Bronchial epithelial cell (primary cell): Measurements from ENCODE around the gene ASB3. TPM values are rescaled to one million over a fixed set of nuclear protein-coding genes. Genes with fewer than 3 reads are reported as not detected.

Experiments
- DNase-seq: peaks from one replicate; pipeline ENCODE4 v3.0.0-alpha.2; 2010; ENCODE audit warnings: low read depth
- FAIRE-seq: peaks from 2 replicates; lab custom pipeline; 2011; peaks lifted over from hg19 to GRCh38; lab: Jason Lieb, UNC
- H3K27me3 ChIP-seq: 2 replicates; pipeline ENCODE4 v1.5.1; 2011; ENCODE audit warnings: low read length; ENCODE audit not compliant: control insufficient read depth, insufficient read depth
- H3K36me3 ChIP-seq: 2 replicates; pipeline ENCODE4 v1.5.1; 2011; ENCODE audit warnings: low read length; ENCODE audit not compliant: control insufficient read depth, insufficient read depth
- H3K4me3 ChIP-seq: 2 replicates; pipeline ENCODE4 v1.5.1; 2011; ENCODE audit warnings: mild to moderate bottlenecking, low read depth, low read length, control low read depth
- total RNA-seq: library from RNA; depleted of rRNA; stranded (reverse); fragments of >200 nt; gene quantifications from 2 replicates; pipeline ENCODE4 v1.2.1, GENCODE V29; 2014
- TF ChIP-seq, protein P1 (sequence below): IDR thresholded peaks from 2 replicates; pipeline ENCODE4 v1.5.1; 2011; ENCODE audit warnings: mild to moderate bottlenecking, moderate library complexity, low read length, control low read depth, inconsistent platforms; ENCODE audit not compliant: insufficient read depth, severe bottlenecking

ASB3 gene
- total RNA-seq, 1 donor from 2014 or later = 13.4 TPM

GRCh38 chr2:53655256-53655655 lies 131.5 kb downstream of the ASB3 start:
- no peaks in the 10 kb centered on the region for H3K36me3 ChIP-seq
- H3K4me3 ChIP-seq = no peak overlapping the region
- DNase-seq (no peak), FAIRE-seq (no peak)
- TF ChIP-seq, protein P1, sequence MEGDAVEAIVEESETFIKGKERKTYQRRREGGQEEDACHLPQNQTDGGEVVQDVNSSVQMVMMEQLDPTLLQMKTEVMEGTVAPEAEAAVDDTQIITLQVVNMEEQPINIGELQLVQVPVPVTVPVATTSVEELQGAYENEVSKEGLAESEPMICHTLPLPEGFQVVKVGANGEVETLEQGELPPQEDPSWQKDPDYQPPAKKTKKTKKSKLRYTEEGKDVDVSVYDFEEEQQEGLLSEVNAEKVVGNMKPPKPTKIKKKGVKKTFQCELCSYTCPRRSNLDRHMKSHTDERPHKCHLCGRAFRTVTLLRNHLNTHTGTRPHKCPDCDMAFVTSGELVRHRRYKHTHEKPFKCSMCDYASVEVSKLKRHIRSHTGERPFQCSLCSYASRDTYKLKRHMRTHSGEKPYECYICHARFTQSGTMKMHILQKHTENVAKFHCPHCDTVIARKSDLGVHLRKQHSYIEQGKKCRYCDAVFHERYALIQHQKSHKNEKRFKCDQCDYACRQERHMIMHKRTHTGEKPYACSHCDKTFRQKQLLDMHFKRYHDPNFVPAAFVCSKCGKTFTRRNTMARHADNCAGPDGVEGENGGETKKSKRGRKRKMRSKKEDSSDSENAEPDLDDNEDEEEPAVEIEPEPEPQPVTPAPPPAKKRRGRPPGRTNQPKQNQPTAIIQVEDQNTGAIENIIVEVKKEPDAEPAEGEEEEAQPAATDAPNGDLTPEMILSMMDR = no peak
- no peaks in the 10 kb centered on the region for H3K27me3 ChIP-seq

DNA sequence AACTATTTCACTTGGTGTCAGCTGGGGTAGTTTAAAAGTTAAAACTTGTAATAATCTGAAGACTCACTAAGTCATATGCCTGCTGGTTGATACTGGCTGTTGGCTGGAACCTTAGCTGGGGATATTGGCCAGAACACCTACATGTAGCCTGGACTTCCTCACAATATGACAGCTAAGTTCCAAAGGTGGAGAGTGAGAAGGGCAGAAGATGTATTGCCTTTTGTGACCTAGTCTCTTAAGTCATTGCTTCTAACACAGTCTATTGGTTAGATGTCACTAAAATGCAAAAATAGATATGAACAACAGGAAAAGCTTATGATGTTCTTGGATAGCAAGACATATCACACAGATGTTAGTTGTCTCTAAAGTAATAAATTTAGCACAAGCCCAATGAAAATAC lies 132.4 kb downstream of the ASB3 start:
- no peak overlapping the region for H3K4me3 ChIP-seq
- TF ChIP-seq, protein P1 = no peak
- H3K27me3 ChIP-seq = no peaks in the 10 kb centered on the region
- FAIRE-seq (no peak), DNase-seq (no peak)
- no peaks in the 10 kb centered on the region for H3K36me3 ChIP-seq

GRCh38 chr2:53652131-53652530 lies 134.6 kb downstream of the ASB3 start:
- Histone ChIP-seq H3K4me3 (no peak overlapping the region), H3K27me3 (no peaks in the 10 kb centered on the region), H3K36me3 (no peaks in the 10 kb centered on the region)
- no peak for FAIRE-seq
- no peak for DNase-seq
- TF ChIP-seq, protein P1 = no peak

GRCh38 chr2:53646788-53647187 lies 140.0 kb downstream of the ASB3 start:
- Histone ChIP-seq H3K36me3 (no peaks in the 10 kb centered on the region), H3K4me3 (no peak overlapping the region), H3K27me3 (no peaks in the 10 kb centered on the region)
- FAIRE-seq (no peak), DNase-seq (no peak)
- TF ChIP-seq, protein P1 = no peak

DNA sequence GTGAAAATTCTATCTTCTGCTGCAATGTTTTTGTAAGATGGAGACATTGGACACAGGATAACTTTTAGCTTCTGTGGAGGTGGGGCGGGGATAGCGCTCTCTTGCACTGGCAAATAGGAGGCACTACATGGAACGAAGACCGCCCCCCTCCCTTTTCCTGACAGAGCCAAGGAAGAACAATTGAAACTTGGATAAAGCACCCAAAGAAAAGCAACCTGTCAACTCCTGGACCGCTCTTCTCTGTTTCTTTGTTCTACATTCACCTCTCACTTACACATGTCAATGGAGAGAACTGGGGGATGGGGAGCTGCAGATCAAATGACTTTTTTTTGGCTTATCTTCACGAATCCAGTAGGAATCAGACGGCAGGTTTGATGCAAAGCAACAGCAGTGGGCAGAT lies 145.5 kb downstream of the ASB3 start:
- FAIRE-seq (peak; percentile 40), DNase-seq (no peak)
- Histone ChIP-seq H3K36me3 (no peaks in the 10 kb centered on the region), H3K4me3 (no peak overlapping the region), H3K27me3 (no peaks in the 10 kb centered on the region)
- TF ChIP-seq, protein P1 = no peak

- DNase-seq = no peak
- TF ChIP-seq, protein P1 = no peak
- H3K36me3 ChIP-seq = no peaks in the 10 kb centered on the region
- no peak overlapping the region for H3K4me3 ChIP-seq
- FAIRE-seq = no peak
- H3K27me3 ChIP-seq = no peaks in the 10 kb centered on the region
These were observed 146.3 kb downstream of the ASB3 start for GRCh38 chr2:53640466-53640865.
